Coronary artery (tissue), 2 donors: ENCODE results near the gene FANCE.
"Not testable (repeated sequence)": the region's sequence is repeated elsewhere in the genome, so short reads cannot be mapped to it uniquely, and the experiment has no call there.

Experiments used
- DNase-seq: peaks from one replicate; pipeline ENCODE4 v3.0.0-alpha.2; 2017; ENCODE audit warnings: low spot score
- H3K27ac ChIP-seq, 2 donors: fragments of 200-600 bp; sonication (generic); one replicate each; pipeline ENCODE4 v1.5.1; 2016 to 2019
- H3K4me3 ChIP-seq: fragments of 200-600 bp; sonication (generic); 2 replicates; pipeline ENCODE4 v1.5.1; 2016; ENCODE audit warnings: mild to moderate bottlenecking, moderate library complexity
- TF ChIP-seq, protein P1 (sequence below): fragments of 200-600 bp; sonication (generic); IDR thresholded peaks from one replicate; pipeline ENCODE4 v1.5.1; 2019; ENCODE audit warnings: antibody characterized with exemption

FANCE gene

DNA sequence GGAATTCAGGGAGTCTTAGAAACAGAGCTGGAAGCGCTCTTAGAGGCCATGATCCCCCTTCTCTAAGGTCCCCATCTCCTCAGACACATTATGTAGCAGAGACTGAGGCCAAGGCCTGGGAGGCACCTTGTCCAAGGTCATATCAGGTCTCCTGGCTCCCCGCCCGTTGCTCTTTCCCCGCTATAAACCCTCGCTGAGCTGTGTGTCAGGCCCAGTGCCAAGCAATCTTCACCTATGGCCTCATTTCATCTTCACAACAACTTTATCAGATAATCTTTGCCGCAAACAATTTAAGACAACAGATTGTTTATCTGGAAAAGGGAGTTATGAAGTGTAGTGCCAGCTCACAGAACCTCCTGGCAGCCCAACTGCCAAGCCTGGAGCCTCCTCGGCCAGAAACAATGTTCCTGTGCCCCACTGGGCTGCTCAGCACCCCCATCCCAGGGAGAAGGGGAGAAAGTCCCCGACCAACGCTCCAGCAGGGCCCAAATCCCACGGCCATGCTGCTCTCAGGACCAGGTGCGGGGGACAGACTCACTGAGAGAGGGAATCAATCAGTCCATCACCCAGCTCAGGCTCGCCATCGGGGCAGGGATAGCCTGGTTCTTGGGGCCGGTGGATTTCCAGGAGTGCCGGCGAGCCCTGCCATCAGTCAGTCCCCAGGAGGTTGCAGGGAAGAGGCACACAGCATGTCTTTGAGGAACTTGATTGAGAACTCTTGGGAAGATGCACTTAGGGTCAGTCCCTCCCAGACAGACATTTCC is 16.9 kb upstream of the FANCE start:
- DNase-seq = no peak
- TF ChIP-seq, protein P1, sequence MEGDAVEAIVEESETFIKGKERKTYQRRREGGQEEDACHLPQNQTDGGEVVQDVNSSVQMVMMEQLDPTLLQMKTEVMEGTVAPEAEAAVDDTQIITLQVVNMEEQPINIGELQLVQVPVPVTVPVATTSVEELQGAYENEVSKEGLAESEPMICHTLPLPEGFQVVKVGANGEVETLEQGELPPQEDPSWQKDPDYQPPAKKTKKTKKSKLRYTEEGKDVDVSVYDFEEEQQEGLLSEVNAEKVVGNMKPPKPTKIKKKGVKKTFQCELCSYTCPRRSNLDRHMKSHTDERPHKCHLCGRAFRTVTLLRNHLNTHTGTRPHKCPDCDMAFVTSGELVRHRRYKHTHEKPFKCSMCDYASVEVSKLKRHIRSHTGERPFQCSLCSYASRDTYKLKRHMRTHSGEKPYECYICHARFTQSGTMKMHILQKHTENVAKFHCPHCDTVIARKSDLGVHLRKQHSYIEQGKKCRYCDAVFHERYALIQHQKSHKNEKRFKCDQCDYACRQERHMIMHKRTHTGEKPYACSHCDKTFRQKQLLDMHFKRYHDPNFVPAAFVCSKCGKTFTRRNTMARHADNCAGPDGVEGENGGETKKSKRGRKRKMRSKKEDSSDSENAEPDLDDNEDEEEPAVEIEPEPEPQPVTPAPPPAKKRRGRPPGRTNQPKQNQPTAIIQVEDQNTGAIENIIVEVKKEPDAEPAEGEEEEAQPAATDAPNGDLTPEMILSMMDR = no peak
- Histone ChIP-seq H3K4me3 (no peak overlapping the region), H3K27ac (no peak overlapping the region)

DNA sequence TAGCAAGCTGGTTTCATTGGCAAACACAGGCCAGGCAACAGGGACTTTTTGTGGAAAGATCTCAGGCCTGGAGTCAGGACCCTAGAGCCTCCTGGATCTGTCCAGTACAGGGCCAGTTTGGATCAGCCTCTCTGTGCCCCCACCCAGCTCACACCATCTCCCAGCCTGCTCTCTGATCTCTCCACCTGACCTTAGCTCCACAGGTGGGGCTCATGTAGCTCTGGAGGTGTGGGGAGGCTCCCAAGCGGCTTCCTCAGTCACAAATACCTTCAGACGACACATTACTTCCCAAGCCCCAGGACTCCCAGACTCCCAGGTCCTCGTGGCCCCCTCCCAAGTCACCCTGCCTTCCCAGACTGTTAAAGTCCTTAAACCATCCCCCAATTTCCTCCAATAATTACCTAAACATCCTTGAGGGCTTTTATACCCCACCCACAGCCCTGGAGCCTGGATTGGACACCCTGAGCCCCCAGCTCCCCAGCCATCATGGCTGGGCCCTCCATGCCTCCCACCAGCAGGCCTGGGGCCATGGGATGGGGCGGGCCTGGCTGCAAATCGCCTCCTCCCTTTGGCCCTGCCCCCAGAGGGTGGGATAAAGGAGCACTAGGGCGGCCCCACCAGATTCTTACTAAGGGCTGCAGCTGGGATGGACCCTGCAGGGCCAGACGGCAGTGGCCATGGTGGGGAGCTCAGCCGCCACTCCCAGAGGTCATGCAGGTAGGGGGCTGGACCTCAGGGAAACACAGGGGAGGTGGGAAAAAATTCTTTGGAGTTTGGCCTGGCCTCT is 15.9 kb upstream of the FANCE start:
- DNase-seq = no peak
- TF ChIP-seq, protein P1 = no peak
- H3K4me3 ChIP-seq = no peak overlapping the region
- H3K27ac ChIP-seq = no peak overlapping the region

DNA sequence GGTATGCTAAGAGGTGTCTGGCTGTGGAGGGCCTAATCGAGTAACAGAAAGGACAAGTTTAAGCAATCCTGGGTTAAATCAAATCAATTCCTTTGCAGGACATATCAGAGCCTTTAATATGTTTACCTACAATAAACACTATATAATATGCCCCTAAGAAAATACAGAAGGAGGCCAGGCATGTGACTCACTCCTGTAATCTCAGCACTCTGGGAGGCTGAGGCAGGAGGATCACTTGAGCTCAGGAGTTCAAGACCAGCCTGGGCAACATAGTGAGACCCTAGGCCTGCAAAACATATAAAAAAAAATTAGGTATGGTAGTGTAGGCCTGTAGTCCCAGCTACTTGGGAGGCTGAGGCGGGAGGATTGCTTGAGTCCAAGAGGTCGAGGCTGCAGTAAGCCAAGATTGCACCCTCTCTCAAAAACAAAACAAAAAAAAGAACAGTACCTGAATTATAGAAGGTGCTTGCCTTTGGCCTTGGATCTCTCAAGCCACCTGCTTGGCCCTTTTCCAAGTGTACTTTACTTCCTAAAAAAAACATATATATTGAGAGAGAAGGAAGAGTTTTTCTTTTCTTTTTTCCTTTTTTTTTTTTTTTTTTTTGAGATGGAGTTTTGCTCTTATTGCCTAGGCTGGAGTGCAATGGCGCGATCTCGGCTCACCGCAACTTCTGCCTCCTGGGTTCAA is 13.6 kb upstream of the FANCE start:
- not testable (repeated sequence) for DNase-seq, H3K27ac ChIP-seq, H3K4me3 ChIP-seq

DNA sequence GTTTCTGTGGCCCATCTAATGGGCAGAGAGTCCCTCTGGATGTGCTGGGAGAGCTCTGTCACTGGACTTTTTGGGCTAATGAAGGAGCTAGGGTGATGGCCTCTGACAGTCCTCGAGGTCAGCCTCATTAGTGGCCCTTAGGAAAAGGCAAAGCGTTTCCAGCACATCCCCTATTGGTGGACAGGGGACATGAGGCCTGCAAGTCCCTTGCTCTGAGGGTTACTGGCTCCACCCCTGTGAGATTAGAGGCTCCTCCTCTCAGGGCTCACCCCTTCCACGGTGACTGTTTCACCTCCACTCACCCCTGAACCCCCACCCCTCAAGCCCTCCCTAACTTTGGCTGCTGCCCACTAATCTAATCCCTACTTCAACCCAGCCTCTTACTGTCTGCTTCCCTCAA is 12.8 kb upstream of the FANCE start:
- no peak for DNase-seq
- Histone ChIP-seq H3K27ac (no peak overlapping the region), H3K4me3 (no peak overlapping the region)
- TF ChIP-seq, protein P1 = no peak

DNA sequence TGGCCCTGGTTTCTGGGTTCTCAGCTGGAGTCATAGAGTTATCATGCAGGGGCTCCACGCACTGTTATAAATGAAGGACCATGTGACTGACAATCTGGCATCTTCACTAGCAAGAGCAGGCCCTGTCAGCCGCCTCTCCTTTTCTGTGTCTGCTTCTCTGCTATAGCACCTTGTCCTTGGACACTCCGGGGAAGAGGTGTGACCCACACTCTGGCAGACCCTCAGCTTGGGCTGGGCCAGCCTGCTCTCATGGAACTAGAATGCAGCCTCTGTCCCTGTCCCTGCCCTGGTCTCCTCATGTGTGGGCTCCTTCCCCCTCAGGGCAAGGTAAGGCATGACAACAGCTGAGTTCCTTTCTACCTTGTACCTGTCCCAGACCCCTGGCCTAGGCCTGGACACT is 10.9 kb upstream of the FANCE start:
- no peak overlapping the region for H3K27ac ChIP-seq
- no peak overlapping the region for H3K4me3 ChIP-seq
- TF ChIP-seq, protein P1 = no peak
- DNase-seq = no peak

DNA sequence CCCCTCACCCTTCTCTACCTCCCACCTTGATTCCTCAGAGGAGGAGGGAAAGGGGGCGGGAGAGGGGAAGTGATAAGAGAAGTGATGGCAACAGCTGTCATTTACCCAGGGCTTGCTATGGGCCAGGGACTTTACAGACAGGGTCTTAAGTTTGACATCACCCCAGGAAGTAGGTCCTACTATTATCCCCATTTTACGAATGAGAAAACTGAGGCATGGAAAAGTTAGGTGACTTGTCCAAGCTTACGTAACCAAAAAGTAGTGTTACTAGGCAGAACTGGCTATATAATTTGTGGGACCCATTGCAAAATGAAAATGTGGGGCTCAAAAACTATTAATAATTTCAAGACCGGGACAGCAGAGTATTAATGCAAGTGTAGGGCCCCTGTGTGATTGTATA is 10.5 kb upstream of the FANCE start:
- Histone ChIP-seq H3K4me3 (no peak overlapping the region), H3K27ac (no peak overlapping the region)
- TF ChIP-seq, protein P1 = no peak
- DNase-seq = no peak

DNA sequence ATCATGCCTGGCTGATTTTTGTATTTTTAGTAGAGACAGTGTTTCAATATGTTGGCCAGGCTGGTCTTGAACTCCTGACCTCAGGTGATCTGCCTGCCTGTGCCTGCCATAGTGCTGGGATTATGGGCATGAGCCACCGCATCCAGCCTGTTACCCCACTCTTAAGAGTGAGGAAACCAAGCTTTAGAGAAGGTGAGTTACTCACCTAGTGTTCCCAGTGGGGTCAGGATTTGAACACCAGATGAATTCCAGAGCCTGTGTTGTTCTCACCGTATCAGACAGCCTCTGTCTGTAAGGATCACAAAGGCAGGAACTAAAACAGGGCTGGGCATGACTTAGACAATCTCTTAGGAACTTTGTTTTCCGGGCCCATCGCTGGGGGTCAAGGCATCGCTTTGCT is 9.4 kb upstream of the FANCE start:
- H3K27ac ChIP-seq = no peak overlapping the region
- TF ChIP-seq, protein P1 = no peak
- no peak for DNase-seq
- H3K4me3 ChIP-seq = no peak overlapping the region
